HCT116 (cell line): ENCODE results near the gene RFC1. TPM values are rescaled to one million over a fixed set of nuclear protein-coding genes. Genes with fewer than 3 reads are reported as not detected.

Source experiments
- ATAC-seq: fragments of 200-7000 bp; cut with Tn5 transposase; 2 replicates; pipeline ENCODE4 v1.9.1; 2020; ENCODE audit warnings: mild to moderate bottlenecking, moderate library complexity
- BruUV-seq: library from RNA; stranded (reverse); fragments of 400-500 nt; replicated peaks from 2 replicates; lab custom pipeline; 2021; lab: Mats Ljungman, UMichigan
- CTCF ChIA-PET: fragments of 300-600 bp; sonication (Branson Sonifier 250); formaldehyde crosslinking; loops from one replicate; lab custom pipeline; 2021; ENCODE audit warnings: antibody characterized with exemption; lab: Charles Lee
- POLR2A ChIA-PET: fragments of 300-600, 350-600 bp; sonication (Branson Sonifier 250); formaldehyde crosslinking; loops from one replicate; lab custom pipeline; 2021; ENCODE audit warnings: antibody characterized with exemption; lab: Charles Lee
- RAD21 ChIA-PET, 2 experiments: fragments of 300-600 bp; sonication (Branson Sonifier 250); formaldehyde crosslinking; loops; one replicate each; lab custom pipeline; 2023; ENCODE audit warnings: low total read pairs in 2 of 2; ENCODE audit not compliant: uncharacterized antibody in 2 of 2, unreplicated experiment in 2 of 2, low non-redundant PET in 1 of 2; lab: Charles Lee
- DNase-seq: peaks from one replicate; pipeline ENCODE4 v3.0.0-alpha.2; 2010; ENCODE audit warnings: low read depth, low spot score
- H2AFZ ChIP-seq: fragments of 200-600 bp; shearing (Covaris generic), sonication (generic); 2 replicates; pipeline ENCODE4 v1.6.1; 2017; ENCODE audit warnings: low read depth, mixed run types, mixed read lengths, antibody characterized with exemption, low read length; ENCODE audit not compliant: poor library complexity, severe bottlenecking
- H3K27ac ChIP-seq: 2 replicates; pipeline ENCODE4 v1.5.1; 2012; ENCODE audit warnings: low read depth, low read length
- H3K27me3 ChIP-seq: fragments of 200-600 bp; sonication (generic); 2 replicates; pipeline ENCODE4 v1.6.1; 2016; ENCODE audit warnings: mixed run types, low read length, mixed read lengths; ENCODE audit not compliant: insufficient read depth
- H3K36me3 ChIP-seq, 2 experiments: fragments of 200-500 bp in 1 of 2; fragments of 200-600 bp in 1 of 2; sonication (Bioruptor generic) in 1 of 2; sonication (generic) in 1 of 2; 2 replicates each; pipeline versions ENCODE4 v1.5.1 to v1.6.1; 2014 to 2016; ENCODE audit warnings: low read length in 2 of 2, inconsistent platforms in 1 of 2, mixed read lengths in 1 of 2, mixed run types in 1 of 2; ENCODE audit not compliant: insufficient read depth in 2 of 2, control insufficient read depth in 1 of 2
- H3K4me1 ChIP-seq, 2 experiments: fragments of 200-600 bp in 1 of 2; sonication (generic) in 1 of 2; 2 replicates each; pipeline versions ENCODE4 v1.5.1 to v1.6.1; 2012 to 2017; ENCODE audit warnings: low read length in 2 of 2, inconsistent platforms in 1 of 2, mild to moderate bottlenecking in 1 of 2, mixed read lengths in 1 of 2, mixed run types in 1 of 2, moderate library complexity in 1 of 2; ENCODE audit not compliant: insufficient read depth in 2 of 2, control insufficient read depth in 1 of 2
- H3K4me2 ChIP-seq: fragments of 200-600 bp; sonication (generic); 2 replicates; pipeline ENCODE4 v1.6.1; 2017; ENCODE audit warnings: mixed run types, low read length, mixed read lengths
- H3K4me3 ChIP-seq, 2 experiments: fragments of 200-600 bp in 1 of 2; sonication (generic) in 1 of 2; replicated peaks in 1 of 2; 2 replicates each; pipeline ENCODE4 v1.5.1; 2011 to 2016; ENCODE audit warnings: low read length in 2 of 2, control low read depth in 1 of 2, low read depth in 1 of 2, mild to moderate bottlenecking in 1 of 2, mixed read lengths in 1 of 2, mixed run types in 1 of 2
- H3K79me2 ChIP-seq: fragments of 200-600 bp; sonication (generic); 2 replicates; pipeline ENCODE4 v1.6.1; 2017; ENCODE audit warnings: mild to moderate bottlenecking, mixed run types, low read length, moderate library complexity, mixed read lengths; ENCODE audit not compliant: insufficient read depth
- H3K9ac ChIP-seq: fragments of 200-600 bp; sonication (generic); 2 replicates; pipeline ENCODE4 v1.6.1; 2016; ENCODE audit warnings: low read length, mixed read lengths
- H3K9me2 ChIP-seq: fragments of 200-600 bp; sonication (generic), shearing (Covaris generic); 2 replicates; pipeline ENCODE4 v1.6.1; 2017; ENCODE audit warnings: mixed run types, mild to moderate bottlenecking, moderate library complexity; ENCODE audit not compliant: insufficient read depth
- H3K9me3 ChIP-seq, 2 experiments: fragments of 200-500 bp in 1 of 2; fragments of 200-600 bp in 1 of 2; sonication (Bioruptor generic) in 1 of 2; sonication (generic) in 1 of 2; 2 replicates each; pipeline ENCODE4 v1.6.1; 2014 to 2017; ENCODE audit warnings: low read length in 2 of 2, mixed read lengths in 2 of 2, inconsistent platforms in 1 of 2, low read depth in 1 of 2, mild to moderate bottlenecking in 1 of 2, mixed run types in 1 of 2, moderate library complexity in 1 of 2; ENCODE audit not compliant: control insufficient read depth in 1 of 2, insufficient read depth in 1 of 2
- H4K20me1 ChIP-seq: fragments of 200-600 bp; sonication (generic), shearing (Covaris generic); 2 replicates; pipeline ENCODE4 v1.6.1; 2017; ENCODE audit warnings: mixed run types, mild to moderate bottlenecking, moderate library complexity; ENCODE audit not compliant: insufficient read depth
- CBX3 ChIP-seq: IDR thresholded peaks from 2 replicates; pipeline ENCODE4 v1.6.1; 2012; ENCODE audit warnings: low read depth
- CEBPB ChIP-seq: IDR thresholded peaks from 2 replicates; pipeline ENCODE4 v1.6.1; 2012; ENCODE audit warnings: low read depth
- EGR1 ChIP-seq: IDR thresholded peaks from 2 replicates; pipeline ENCODE4 v1.6.1; 2012; ENCODE audit warnings: low read depth
- ELF1 ChIP-seq: IDR thresholded peaks from 2 replicates; pipeline ENCODE4 v1.6.1; 2012; ENCODE audit warnings: low read depth, borderline replicate concordance
- FOSL1 ChIP-seq: IDR thresholded peaks from 2 replicates; pipeline ENCODE4 v1.6.1; 2012; ENCODE audit warnings: low read depth
- JUND ChIP-seq: IDR thresholded peaks from 2 replicates; pipeline ENCODE4 v1.6.1; 2012
- POLR2A ChIP-seq: IDR thresholded peaks from 2 replicates; pipeline ENCODE4 v1.7.0; 2011; ENCODE audit warnings: borderline replicate concordance; ENCODE audit not compliant: insufficient read depth, insufficient read length; ENCODE audit errors: extremely low read depth
- POLR2AphosphoS5 ChIP-seq: IDR thresholded peaks from 2 replicates; pipeline ENCODE4 v1.6.1; 2011; ENCODE audit warnings: mild to moderate bottlenecking, low read depth, low read length, moderate library complexity
- RAD21 ChIP-seq: IDR thresholded peaks from 2 replicates; pipeline ENCODE4 v1.6.1; 2012; ENCODE audit warnings: low read depth, mild to moderate bottlenecking
- SP1 ChIP-seq: IDR thresholded peaks from 2 replicates; pipeline ENCODE4 v1.6.1; 2012; ENCODE audit warnings: low read depth
- TCF7L2 ChIP-seq: IDR thresholded peaks from 2 replicates; pipeline ENCODE4 v1.7.0; 2011; ENCODE audit warnings: borderline replicate concordance, inconsistent platforms; ENCODE audit not compliant: insufficient read depth, insufficient read length; ENCODE audit errors: extremely low read depth
- ZFX ChIP-seq: fragments of 450-650 bp; IDR thresholded peaks from 2 replicates; pipeline ENCODE4 v1.6.1; 2017
- ZNF274 ChIP-seq: fragments of 200-500 bp; sonication (Bioruptor generic); IDR thresholded peaks from 2 replicates; pipeline ENCODE4 v1.6.1; 2014; ENCODE audit warnings: mild to moderate bottlenecking, low read depth, low read length, inconsistent platforms
- intact Hi-C: fragments of 100-400 bp; cut with micrococcal nuclease; formaldehyde crosslinking; loops from 2 replicates; pipeline ENCODE4 v1.10.0; 2022
- total RNA-seq: library from RNA; stranded (reverse); gene quantifications from one replicate; pipeline ENCODE4 v1.2.1, GENCODE V29; 2021; ENCODE audit not compliant: unreplicated experiment
- TF ChIP-seq, protein P1 (sequence below): IDR thresholded peaks from 2 replicates; pipeline ENCODE4 v1.6.1; 2011; ENCODE audit warnings: mild to moderate bottlenecking, low read length, moderate library complexity; ENCODE audit not compliant: insufficient replicate concordance; ENCODE audit errors: extremely low read depth
- TF ChIP-seq, protein P2 (sequence below), 3 experiments: fragments of 200-600 bp in 1 of 3; sonication (generic) in 1 of 3; IDR thresholded peaks in 2 of 3; conservative IDR thresholded peaks in 1 of 3; 2 replicates each; pipeline ENCODE4 v1.5.1; 2012 to 2017; ENCODE audit warnings: low read depth in 2 of 3, low read length in 2 of 3, antibody characterized with exemption in 1 of 3, borderline replicate concordance in 1 of 3, control low read depth in 1 of 3, mild to moderate bottlenecking in 1 of 3, mixed read lengths in 1 of 3, mixed run types in 1 of 3, moderate library complexity in 1 of 3; ENCODE audit not compliant: insufficient read depth in 1 of 3
- TF ChIP-seq, protein P3 (sequence below): IDR thresholded peaks from 2 replicates; pipeline ENCODE4 v1.6.1; 2012; ENCODE audit warnings: low read depth
- TF ChIP-seq, protein P4 (sequence below): IDR thresholded peaks from 2 replicates; pipeline ENCODE4 v1.6.1; 2012

Gene RFC1
- total RNA-seq, 1 experiment from 2014 or later = 52.3 TPM

DNA sequence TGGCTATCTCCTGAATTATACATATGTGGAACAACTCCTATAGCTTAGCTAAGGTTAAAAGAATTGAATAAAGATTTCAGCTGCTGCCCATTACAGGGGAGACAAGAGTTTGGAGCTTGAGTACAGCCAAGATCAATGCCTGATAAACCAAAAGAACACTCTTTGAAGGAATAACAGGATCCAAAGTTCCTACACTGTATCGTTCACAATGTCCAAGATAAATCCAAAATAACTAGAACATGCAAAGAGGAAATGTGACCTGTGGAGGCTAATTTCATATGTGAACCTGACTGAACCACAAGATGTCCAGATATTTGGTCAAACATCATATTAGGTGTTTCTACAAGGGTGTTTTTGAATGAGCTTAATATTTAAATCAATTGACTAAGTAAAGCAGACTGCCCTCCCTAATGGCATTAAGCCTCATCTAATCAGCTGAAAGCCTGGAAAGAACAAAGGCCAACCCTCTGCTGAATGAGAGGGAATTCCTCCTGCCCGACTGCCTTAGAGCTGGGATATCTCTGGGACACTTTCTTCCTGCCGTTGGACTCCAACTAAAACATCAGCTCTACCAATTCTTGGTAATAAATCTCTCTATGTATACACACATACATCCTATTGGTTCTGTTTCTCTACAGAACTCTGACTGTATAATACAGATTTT, 19.2 kb downstream of the RFC1 start (continued):
- TF ChIP-seq, protein P1, sequence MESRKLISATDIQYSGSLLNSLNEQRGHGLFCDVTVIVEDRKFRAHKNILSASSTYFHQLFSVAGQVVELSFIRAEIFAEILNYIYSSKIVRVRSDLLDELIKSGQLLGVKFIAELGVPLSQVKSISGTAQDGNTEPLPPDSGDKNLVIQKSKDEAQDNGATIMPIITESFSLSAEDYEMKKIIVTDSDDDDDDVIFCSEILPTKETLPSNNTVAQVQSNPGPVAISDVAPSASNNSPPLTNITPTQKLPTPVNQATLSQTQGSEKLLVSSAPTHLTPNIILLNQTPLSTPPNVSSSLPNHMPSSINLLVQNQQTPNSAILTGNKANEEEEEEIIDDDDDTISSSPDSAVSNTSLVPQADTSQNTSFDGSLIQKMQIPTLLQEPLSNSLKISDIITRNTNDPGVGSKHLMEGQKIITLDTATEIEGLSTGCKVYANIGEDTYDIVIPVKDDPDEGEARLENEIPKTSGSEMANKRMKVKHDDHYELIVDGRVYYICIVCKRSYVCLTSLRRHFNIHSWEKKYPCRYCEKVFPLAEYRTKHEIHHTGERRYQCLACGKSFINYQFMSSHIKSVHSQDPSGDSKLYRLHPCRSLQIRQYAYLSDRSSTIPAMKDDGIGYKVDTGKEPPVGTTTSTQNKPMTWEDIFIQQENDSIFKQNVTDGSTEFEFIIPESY = no peak
- TF ChIP-seq ZFX (no peak), RAD21 (no peak), SP1 (no peak), POLR2AphosphoS5 (no peak), CBX3 (no peak), ZNF274 (no peak), FOSL1 (no peak), CEBPB (no peak)
- TF ChIP-seq, protein P2, sequence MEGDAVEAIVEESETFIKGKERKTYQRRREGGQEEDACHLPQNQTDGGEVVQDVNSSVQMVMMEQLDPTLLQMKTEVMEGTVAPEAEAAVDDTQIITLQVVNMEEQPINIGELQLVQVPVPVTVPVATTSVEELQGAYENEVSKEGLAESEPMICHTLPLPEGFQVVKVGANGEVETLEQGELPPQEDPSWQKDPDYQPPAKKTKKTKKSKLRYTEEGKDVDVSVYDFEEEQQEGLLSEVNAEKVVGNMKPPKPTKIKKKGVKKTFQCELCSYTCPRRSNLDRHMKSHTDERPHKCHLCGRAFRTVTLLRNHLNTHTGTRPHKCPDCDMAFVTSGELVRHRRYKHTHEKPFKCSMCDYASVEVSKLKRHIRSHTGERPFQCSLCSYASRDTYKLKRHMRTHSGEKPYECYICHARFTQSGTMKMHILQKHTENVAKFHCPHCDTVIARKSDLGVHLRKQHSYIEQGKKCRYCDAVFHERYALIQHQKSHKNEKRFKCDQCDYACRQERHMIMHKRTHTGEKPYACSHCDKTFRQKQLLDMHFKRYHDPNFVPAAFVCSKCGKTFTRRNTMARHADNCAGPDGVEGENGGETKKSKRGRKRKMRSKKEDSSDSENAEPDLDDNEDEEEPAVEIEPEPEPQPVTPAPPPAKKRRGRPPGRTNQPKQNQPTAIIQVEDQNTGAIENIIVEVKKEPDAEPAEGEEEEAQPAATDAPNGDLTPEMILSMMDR (IDR thresholded peaks at IDR 0.05 in 2 of 3, conservative IDR thresholded peaks at IDR 0.05 in 1 of 3; ENCODE audit: borderline replicate concordance in 1 of 3, insufficient read depth in 1 of 3, low read depth in 2 of 3, low read length in 2 of 3) = no peak

DNA sequence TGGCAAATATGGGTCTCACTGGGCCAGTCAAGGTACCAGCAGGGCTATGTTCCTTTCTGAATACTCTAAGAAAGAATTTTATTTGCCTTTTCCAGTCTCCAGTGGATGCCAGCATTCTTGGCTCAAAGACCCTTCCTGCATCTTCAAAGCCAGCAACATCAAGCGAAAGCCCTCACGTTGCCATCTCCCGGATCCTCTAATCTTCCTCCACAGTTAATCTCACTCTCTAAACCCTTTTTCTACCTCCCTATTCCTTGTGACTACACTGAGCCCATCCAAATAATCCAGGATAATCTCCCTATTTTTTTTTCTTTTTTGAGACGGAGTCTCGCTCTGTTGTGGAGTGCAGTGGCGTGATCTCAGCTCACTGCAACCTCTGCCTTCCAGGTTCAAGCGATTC, 23.4 kb downstream of the RFC1 start:
- Histone ChIP-seq H3K27ac (no peak overlapping the region), H3K9ac (no peak overlapping the region), H3K36me3 (peaks cover 0 to 10% of the 10 kb centered on the region in 2 experiments; a peak in 1 of 4 replicates), H3K9me2 (no peaks in the 10 kb centered on the region), H3K4me3 (no peak overlapping the region), H3K9me3 (no peaks in the 10 kb centered on the region), H4K20me1 (peaks cover 10% of the 10 kb centered on the region; the same call in 1 of the 2 replicates), H2AFZ (no peak overlapping the region), H3K27me3 (no peaks in the 10 kb centered on the region), H3K4me2 (no peak overlapping the region), H3K79me2 (peaks cover 83% of the 10 kb centered on the region), H3K4me1 (no peaks in the 10 kb centered on the region)
- no peak for ATAC-seq
- intact Hi-C loops = no loop called here
- BruUV-seq = no TSS peak
- ChIA-PET CTCF (no interaction called here), POLR2A (no interaction called here), RAD21 (no interaction called here)
- DNase-seq = no peak
- TF ChIP-seq EGR1 = no peak
- TF ChIP-seq, protein P3, sequence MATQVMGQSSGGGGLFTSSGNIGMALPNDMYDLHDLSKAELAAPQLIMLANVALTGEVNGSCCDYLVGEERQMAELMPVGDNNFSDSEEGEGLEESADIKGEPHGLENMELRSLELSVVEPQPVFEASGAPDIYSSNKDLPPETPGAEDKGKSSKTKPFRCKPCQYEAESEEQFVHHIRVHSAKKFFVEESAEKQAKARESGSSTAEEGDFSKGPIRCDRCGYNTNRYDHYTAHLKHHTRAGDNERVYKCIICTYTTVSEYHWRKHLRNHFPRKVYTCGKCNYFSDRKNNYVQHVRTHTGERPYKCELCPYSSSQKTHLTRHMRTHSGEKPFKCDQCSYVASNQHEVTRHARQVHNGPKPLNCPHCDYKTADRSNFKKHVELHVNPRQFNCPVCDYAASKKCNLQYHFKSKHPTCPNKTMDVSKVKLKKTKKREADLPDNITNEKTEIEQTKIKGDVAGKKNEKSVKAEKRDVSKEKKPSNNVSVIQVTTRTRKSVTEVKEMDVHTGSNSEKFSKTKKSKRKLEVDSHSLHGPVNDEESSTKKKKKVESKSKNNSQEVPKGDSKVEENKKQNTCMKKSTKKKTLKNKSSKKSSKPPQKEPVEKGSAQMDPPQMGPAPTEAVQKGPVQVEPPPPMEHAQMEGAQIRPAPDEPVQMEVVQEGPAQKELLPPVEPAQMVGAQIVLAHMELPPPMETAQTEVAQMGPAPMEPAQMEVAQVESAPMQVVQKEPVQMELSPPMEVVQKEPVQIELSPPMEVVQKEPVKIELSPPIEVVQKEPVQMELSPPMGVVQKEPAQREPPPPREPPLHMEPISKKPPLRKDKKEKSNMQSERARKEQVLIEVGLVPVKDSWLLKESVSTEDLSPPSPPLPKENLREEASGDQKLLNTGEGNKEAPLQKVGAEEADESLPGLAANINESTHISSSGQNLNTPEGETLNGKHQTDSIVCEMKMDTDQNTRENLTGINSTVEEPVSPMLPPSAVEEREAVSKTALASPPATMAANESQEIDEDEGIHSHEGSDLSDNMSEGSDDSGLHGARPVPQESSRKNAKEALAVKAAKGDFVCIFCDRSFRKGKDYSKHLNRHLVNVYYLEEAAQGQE = no peak
- no peak for TF ChIP-seq TCF7L2
- TF ChIP-seq, protein P4, sequence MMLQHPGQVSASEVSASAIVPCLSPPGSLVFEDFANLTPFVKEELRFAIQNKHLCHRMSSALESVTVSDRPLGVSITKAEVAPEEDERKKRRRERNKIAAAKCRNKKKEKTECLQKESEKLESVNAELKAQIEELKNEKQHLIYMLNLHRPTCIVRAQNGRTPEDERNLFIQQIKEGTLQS = no peak
- no peak for TF ChIP-seq CEBPB
- TF ChIP-seq SP1 = no peak
- no peak for TF ChIP-seq FOSL1
- TF ChIP-seq ELF1 = no peak
- TF ChIP-seq POLR2A = no peak
- no peak for TF ChIP-seq RAD21
- TF ChIP-seq POLR2AphosphoS5 = no peak
- TF ChIP-seq JUND = no peak
